Vagina (tissue), 2 donors: ENCODE results near the gene BCL6B. TPM values are rescaled to one million over a fixed set of nuclear protein-coding genes. Genes with fewer than 3 reads are reported as not detected.
A peak's percentile ranks its signal among the peaks of the same experiment; 100 is the strongest.
"Not testable (repeated sequence)": the region's sequence is repeated elsewhere in the genome, so short reads cannot be mapped to it uniquely, and the experiment has no call there.

ENCODE experiments used
- DNase-seq, 2 donors: peaks; one replicate each; pipeline ENCODE4 v3.0.0-alpha.2; 2017; ENCODE audit errors: extremely low spot score in 2 of 2
- H3K27ac ChIP-seq: fragments of 200-600 bp; sonication (generic); one replicate; pipeline ENCODE4 v1.5.1; 2019
- H3K27me3 ChIP-seq: fragments of 200-600 bp; sonication (generic); one replicate; pipeline ENCODE4 v1.5.1; 2019
- H3K36me3 ChIP-seq, 2 donors: fragments of 200-600 bp; sonication (generic); one replicate each; pipeline ENCODE4 v1.5.1; 2017 to 2019
- H3K4me1 ChIP-seq: fragments of 200-600 bp; sonication (generic); one replicate; pipeline ENCODE4 v1.5.1; 2019
- H3K4me3 ChIP-seq, 2 donors: fragments of 200-600 bp; sonication (generic); 1 replicate in 1 of 2; 2 replicates in 1 of 2; pipeline ENCODE4 v1.5.1; 2016 to 2019
- H3K9me3 ChIP-seq: fragments of 200-600 bp; sonication (generic); one replicate; pipeline ENCODE4 v1.5.1; 2019
- CTCF ChIP-seq, 3 experiments: fragments of 450-650 bp in 2 of 3; fragments of 200-600 bp in 1 of 3; sonication (generic) in 1 of 3; IDR thresholded peaks; one replicate each; pipeline ENCODE4 v1.5.1; 2017 to 2019; ENCODE audit warnings: antibody characterized with exemption in 3 of 3, mild to moderate bottlenecking in 2 of 3, moderate library complexity in 2 of 3
- POLR2A ChIP-seq, 2 donors: fragments of 450-650 bp; IDR thresholded peaks; one replicate each; pipeline ENCODE4 v1.6.1; 2017; ENCODE audit warnings: antibody characterized with exemption in 2 of 2, mild to moderate bottlenecking in 2 of 2, moderate library complexity in 2 of 2
- POLR2AphosphoS5 ChIP-seq, 2 donors: sonication (generic); formaldehyde crosslinking; IDR thresholded peaks; one replicate each; pipeline ENCODE4 v1.9.0; 2017; ENCODE audit warnings: antibody characterized with exemption in 2 of 2, mild to moderate bottlenecking in 2 of 2, low read depth in 1 of 2; ENCODE audit not compliant: insufficient read depth in 1 of 2
- intact Hi-C: fragments of 100-400 bp; cut with DNase I; formaldehyde crosslinking; loops from one replicate; pipeline ENCODE4 v1.15.1; 2023
- total RNA-seq: library from RNA; depleted of rRNA; stranded (reverse); fragments of >200 nt; gene quantifications from one replicate; pipeline ENCODE4 v1.2.3, GENCODE V29; 2016

BCL6B gene
- total RNA-seq, 1 donor from 2014 or later: 10.1 TPM

DNA sequence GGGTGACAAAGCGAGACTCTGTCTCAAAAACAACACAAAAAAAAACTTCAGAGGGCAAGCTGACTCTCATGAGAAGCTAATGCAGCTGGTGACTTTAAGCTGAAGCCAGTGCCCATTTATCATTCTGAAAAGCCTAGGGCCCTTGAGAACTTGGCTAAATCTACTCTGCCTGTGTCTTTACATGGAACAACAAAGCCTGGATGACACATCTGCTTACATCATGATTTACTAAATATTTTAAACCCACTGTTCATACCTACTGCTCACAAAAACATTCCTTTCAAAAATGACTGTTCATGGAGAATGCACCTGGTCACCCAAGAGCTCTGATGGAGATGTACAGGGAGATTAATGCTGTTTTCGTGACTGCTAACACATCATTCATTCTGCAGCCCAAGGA is 33.1 kb upstream of the BCL6B start:
- Histone ChIP-seq H3K4me3 (no peak overlapping the region), H3K27ac (no peak overlapping the region), H3K36me3 (no peaks in the 10 kb centered on the region), H3K27me3 (no peaks in the 10 kb centered on the region), H3K4me1 (no peaks in the 10 kb centered on the region), H3K9me3 (no peaks in the 10 kb centered on the region)
- intact Hi-C loops: no loop called here
- DNase-seq: no peak
- TF ChIP-seq CTCF (IDR thresholded peaks at IDR 0.05) (no peak), POLR2AphosphoS5 (IDR thresholded peaks at IDR 0.05; ENCODE audit: insufficient read depth in 1 of 2, low read depth in 1 of 2) (no peak), POLR2A (IDR thresholded peaks at IDR 0.05) (no peak)

DNA sequence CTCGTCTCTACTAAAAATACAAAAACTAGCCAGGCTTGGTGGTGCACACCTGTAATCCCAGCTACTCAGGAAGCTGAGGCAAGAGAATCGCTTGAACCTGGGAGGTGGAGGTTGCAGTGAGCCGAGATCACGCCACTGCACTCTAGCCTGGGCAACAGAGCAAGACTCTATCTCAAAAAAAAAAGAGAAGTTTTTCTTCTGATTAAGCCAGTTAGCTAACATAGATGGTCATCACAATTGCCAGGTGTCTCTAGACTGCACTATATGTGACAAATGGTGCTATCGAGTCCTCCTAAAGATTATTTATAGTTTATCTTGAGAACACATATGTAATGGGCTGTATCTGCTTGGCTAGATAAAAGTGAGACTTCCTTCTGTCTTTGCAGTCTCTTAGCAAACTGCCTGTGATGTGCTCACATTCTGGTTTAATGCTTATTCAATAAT is 29.2 kb upstream of the BCL6B start:
- H3K4me1 ChIP-seq: peaks cover 23% of the 10 kb centered on the region
- H3K27ac ChIP-seq, H3K9me3 ChIP-seq, DNase-seq, H3K4me3 ChIP-seq, H3K36me3 ChIP-seq, intact Hi-C loops, H3K27me3 ChIP-seq: not testable (repeated sequence)

GRCh38 chr17:6994118-6994598 is 28.7 kb upstream of the BCL6B start:
- no peaks in the 10 kb centered on the region for H3K9me3 ChIP-seq
- no peak overlapping the region for H3K4me3 ChIP-seq
- DNase-seq: no peak
- intact Hi-C loops: no loop called here
- H3K4me1 ChIP-seq: peaks cover 23% of the 10 kb centered on the region
- no peak overlapping the region for H3K27ac ChIP-seq
- no peak for TF ChIP-seq CTCF (IDR thresholded peaks at IDR 0.05)
- no peak for TF ChIP-seq POLR2A (IDR thresholded peaks at IDR 0.05)
- TF ChIP-seq POLR2AphosphoS5 (IDR thresholded peaks at IDR 0.05; ENCODE audit: insufficient read depth in 1 of 2, low read depth in 1 of 2): no peak
- H3K27me3 ChIP-seq: no peaks in the 10 kb centered on the region
- H3K36me3 ChIP-seq: peaks cover 0 to 10% of the 10 kb centered on the region in 2 donors

GRCh38 chr17:6994666-6995256 is 28.1 kb upstream of the BCL6B start:
- Histone ChIP-seq H3K9me3 (no peaks in the 10 kb centered on the region), H3K27me3 (no peaks in the 10 kb centered on the region), H3K4me1 (peaks cover 23% of the 10 kb centered on the region), H3K27ac (peak overlapping the region; percentile 58), H3K36me3 (peaks cover 0 to 15% of the 10 kb centered on the region in 2 donors), H3K4me3 (peak overlapping the region in 1 of 2 donors; percentile 42)
- intact Hi-C loops: no loop called here
- no peak for DNase-seq
- TF ChIP-seq CTCF (IDR thresholded peaks at IDR 0.05): no peak
- no peak for TF ChIP-seq POLR2A (IDR thresholded peaks at IDR 0.05)
- no peak for TF ChIP-seq POLR2AphosphoS5 (IDR thresholded peaks at IDR 0.05; ENCODE audit: insufficient read depth in 1 of 2, low read depth in 1 of 2)

DNA sequence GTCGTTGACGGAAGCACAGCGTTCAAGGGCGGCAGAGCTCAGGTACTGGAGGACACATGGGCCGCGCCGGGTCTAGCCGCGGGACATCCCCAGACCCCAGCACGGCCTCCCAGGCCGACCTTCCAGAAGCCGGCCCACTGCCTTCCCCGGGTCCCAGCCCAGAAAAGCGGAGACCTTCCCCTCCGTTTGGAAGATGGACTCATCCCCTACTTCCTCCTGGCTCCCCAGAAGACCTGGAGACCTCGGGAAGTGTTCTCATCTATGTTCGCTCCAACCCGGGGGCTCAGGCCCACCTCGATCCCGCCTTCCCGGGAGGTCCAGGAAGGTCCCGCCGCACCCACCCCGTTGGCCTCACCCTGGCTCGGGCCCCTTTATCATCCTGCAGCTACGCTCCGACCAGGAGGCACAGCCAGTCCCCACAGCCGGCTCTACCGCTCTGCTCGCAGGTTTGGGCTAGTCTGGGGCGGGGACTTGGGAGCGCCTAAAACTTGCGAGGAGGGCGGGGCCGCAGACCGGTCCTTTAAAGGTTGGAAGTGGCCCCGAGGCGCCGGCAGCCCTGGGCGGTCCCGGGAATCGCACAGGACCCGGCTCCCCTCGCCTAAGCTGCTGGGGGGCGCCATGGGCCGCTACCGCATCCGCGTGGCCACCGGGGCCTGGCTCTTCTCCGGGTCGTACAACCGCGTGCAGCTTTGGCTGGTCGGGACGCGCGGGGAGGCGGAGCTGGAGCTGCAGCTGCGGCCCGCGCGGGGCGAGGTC is 27.2 kb upstream of the BCL6B start, which contains the start of gene ALOX12:
TSS of gene ALOX12 (plus strand) at position 550 of the 756 bp plus-strand sequence. CDS start at position 619, 69 bp downstream.
- H3K36me3 ChIP-seq: peaks cover 0 to 24% of the 10 kb centered on the region in 2 donors
- no peak for TF ChIP-seq POLR2A (IDR thresholded peaks at IDR 0.05)
- TF ChIP-seq POLR2AphosphoS5 (IDR thresholded peaks at IDR 0.05; ENCODE audit: insufficient read depth in 1 of 2, low read depth in 1 of 2): peak in 1 of 2 donors; percentile 80
- peak within 1 kb of the TSS; percentile 42 to 47 for H3K4me3 ChIP-seq
- H3K4me1 ChIP-seq: peaks cover 23% of the 10 kb centered on the region
- H3K9me3 ChIP-seq: no peaks in the 10 kb centered on the region
- intact Hi-C loops: no loop called here
- H3K27ac ChIP-seq: peak within 1 kb of the TSS; percentile 58
- no peak for DNase-seq
- no peaks in the 10 kb centered on the region for H3K27me3 ChIP-seq
